ENCODE data around the gene MTF2. TPM values are rescaled to one million over a fixed set of nuclear protein-coding genes. Genes with fewer than 3 reads are reported as not detected.
"Not testable (repeated sequence)": the region's sequence is repeated elsewhere in the genome, so short reads cannot be mapped to it uniquely, and the experiment has no call there.

MTF2 gene
- total and polyA plus RNA-seq, 3 donors from 2014 or later: 32.2 to 68.3 (median 57.4) TPM

- Histone ChIP-seq H3K4me1 (no peaks in the 10 kb centered on the region), H3K4me3 (no peak overlapping the region), H3K27me3 (no peaks in the 10 kb centered on the region), H3K36me3 (ENCODE audit: low read depth, missing control alignments) (no peaks in the 10 kb centered on the region), H3K9me3 (no peaks in the 10 kb centered on the region), H3K27ac (no peak overlapping the region)
- intact Hi-C loops (cut with DNase I; ENCODE audit: low total_unique reads): no loop called here
- TF ChIP-seq CTCF (IDR thresholded peaks at IDR 0.05): no peak
- no peak for TF ChIP-seq POLR2A (IDR thresholded peaks at IDR 0.05)
- WGBS, 2 donors: 77 to 96% methylated on average over 2 of the region's 2 CpGs
- DNase-seq: no peak
These were observed 85.7 kb downstream of the MTF2 start for GRCh38 chr1:93164816-93165215.

DNA sequence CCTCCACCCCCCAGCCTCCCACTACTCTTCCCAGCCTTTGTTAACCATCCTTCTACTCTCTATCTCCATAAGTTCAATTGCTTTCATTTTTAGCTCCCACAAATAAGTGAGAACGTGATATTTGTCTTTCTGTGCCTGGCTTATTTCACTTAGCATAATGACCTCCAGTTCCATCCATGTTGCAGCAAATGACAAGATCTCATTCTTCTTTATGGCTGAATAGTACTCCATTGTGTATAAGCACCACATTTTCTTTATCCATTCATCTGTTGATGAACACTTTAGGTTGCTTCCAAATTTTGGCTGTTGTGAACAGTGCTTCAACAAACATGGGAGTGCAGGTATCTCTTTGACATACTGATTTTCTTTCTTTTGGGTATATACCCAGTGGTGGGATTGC is 86.8 kb downstream of the MTF2 start:
- H3K27ac ChIP-seq; H3K4me3 ChIP-seq; H3K27me3 ChIP-seq; DNase-seq; intact Hi-C loops (cut with DNase I; ENCODE audit: low total_unique reads); H3K4me1 ChIP-seq; H3K9me3 ChIP-seq; H3K36me3 ChIP-seq (ENCODE audit: low read depth, missing control alignments): not testable (repeated sequence)
- WGBS, 2 donors: 87 to 89% methylated on average over 1 of the region's 1 CpG

GRCh38 chr1:93167006-93167405 is 87.9 kb downstream of the MTF2 start:
- H3K4me1 ChIP-seq: no peaks in the 10 kb centered on the region
- intact Hi-C loops (cut with DNase I; ENCODE audit: low total_unique reads): no loop called here
- H3K27me3 ChIP-seq: no peaks in the 10 kb centered on the region
- no peak overlapping the region for H3K4me3 ChIP-seq
- no peak for DNase-seq
- H3K27ac ChIP-seq: no peak overlapping the region
- no peaks in the 10 kb centered on the region for H3K9me3 ChIP-seq
- H3K36me3 ChIP-seq (ENCODE audit: low read depth, missing control alignments): no peaks in the 10 kb centered on the region
- no peak for TF ChIP-seq CTCF (IDR thresholded peaks at IDR 0.05)
- TF ChIP-seq POLR2A (IDR thresholded peaks at IDR 0.05): no peak

DNA sequence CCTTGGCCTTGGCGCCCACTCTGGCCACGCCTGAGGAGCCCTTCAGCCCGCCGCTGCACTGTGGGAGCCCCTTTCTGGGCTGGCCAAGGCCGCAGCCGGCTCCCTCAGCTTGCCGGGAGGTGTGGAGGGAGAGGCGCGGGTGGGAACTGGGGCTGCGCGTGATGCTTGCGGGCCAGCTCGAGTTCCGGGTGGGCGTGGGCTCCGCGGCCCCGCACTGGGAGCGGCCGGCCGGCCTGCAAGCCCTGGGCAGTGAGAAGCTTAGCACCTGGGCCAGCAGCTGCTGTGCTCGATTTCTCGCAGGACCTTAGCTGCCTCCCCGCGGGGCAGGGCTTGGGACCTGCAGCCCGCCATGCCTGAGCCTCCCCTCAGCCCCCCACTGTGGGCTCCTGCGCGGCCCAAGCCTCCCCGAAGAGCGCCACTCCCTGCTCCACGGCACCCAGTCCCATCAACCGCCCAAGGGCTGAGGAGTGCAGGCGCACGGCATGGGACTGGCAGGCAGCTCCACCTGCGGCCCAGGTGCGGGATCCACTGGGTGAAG is 91.1 kb downstream of the MTF2 start:
- DNase-seq; H3K27ac ChIP-seq; H3K27me3 ChIP-seq; H3K9me3 ChIP-seq; H3K4me1 ChIP-seq; intact Hi-C loops (cut with DNase I; ENCODE audit: low total_unique reads); H3K36me3 ChIP-seq (ENCODE audit: low read depth, missing control alignments): not testable (repeated sequence)
- H3K4me3 ChIP-seq: peak overlapping the region in 1 of 2 donors; percentile 40
- 72 to 79% methylated on average over 10 to 31 of the region's 36 CpGs for WGBS, 2 donors

DNA sequence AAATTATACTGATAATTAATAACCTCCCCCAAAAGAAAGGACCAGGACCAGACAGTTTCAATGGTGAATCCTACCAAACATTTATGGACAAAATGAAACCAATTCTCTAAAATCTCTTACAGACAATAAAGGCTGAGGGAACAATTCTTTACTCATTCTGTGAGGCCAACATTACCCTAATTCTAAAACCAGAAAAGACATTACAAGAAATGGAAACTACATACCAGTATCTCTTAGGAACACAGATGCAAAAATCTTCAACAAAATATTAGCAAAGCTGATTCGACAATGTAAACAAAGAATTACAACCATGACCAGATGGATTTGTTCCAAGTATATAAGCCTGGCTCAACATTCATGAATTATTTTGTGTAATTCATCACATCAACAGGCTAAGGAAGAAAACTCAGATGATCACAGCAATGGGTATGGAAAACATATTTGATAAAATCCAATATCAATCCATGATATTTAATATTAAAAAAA is 92.5 kb downstream of the MTF2 start:
- H3K27ac ChIP-seq: no peak overlapping the region
- H3K4me1 ChIP-seq: no peaks in the 10 kb centered on the region
- intact Hi-C loops (cut with DNase I; ENCODE audit: low total_unique reads): no loop called here

More for the DNA sequence above, 92.5 kb downstream of the MTF2 start:
- WGBS, 2 donors: 86 to 91% methylated on average over 1 of the region's 1 CpG
- Histone ChIP-seq H3K27me3 (no peaks in the 10 kb centered on the region), H3K9me3 (no peaks in the 10 kb centered on the region), H3K4me3 (no peak overlapping the region), H3K36me3 (ENCODE audit: low read depth, missing control alignments) (no peaks in the 10 kb centered on the region)
- TF ChIP-seq CTCF (IDR thresholded peaks at IDR 0.05) (no peak), POLR2A (IDR thresholded peaks at IDR 0.05) (no peak)
- DNase-seq: no peak

All from testis (tissue), 3 donors.